GM12872 (cell line): ENCODE data around the gene AKAP7.

Experiments
- TF ChIP-seq, protein P1 (sequence below): IDR thresholded peaks from 3 replicates; pipeline ENCODE4 v1.5.1; 2011; ENCODE audit warnings: low read depth, mild to moderate bottlenecking, low read length, moderate library complexity; ENCODE audit not compliant: insufficient read depth

AKAP7 gene

DNA sequence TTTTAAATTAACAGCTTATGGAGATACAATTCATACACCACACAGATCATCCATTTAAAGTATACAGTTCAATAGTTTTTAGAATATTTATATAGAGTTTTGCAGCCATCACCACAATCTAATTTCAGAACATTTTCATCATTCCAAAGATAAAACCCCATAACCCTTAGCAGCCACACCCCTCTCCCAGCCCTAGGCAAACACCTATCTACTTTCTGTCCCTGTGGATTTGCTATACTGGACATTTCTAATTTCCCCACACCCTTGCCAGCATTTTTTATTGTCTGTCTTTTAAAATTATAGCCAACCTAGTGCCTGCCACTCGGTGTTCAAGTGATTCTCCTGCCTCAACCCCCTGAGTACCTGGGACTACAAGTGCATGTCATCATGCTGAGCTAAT, 23.0 kb upstream of the AKAP7 start:
- TF ChIP-seq, protein P1, sequence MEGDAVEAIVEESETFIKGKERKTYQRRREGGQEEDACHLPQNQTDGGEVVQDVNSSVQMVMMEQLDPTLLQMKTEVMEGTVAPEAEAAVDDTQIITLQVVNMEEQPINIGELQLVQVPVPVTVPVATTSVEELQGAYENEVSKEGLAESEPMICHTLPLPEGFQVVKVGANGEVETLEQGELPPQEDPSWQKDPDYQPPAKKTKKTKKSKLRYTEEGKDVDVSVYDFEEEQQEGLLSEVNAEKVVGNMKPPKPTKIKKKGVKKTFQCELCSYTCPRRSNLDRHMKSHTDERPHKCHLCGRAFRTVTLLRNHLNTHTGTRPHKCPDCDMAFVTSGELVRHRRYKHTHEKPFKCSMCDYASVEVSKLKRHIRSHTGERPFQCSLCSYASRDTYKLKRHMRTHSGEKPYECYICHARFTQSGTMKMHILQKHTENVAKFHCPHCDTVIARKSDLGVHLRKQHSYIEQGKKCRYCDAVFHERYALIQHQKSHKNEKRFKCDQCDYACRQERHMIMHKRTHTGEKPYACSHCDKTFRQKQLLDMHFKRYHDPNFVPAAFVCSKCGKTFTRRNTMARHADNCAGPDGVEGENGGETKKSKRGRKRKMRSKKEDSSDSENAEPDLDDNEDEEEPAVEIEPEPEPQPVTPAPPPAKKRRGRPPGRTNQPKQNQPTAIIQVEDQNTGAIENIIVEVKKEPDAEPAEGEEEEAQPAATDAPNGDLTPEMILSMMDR, result no peak

DNA sequence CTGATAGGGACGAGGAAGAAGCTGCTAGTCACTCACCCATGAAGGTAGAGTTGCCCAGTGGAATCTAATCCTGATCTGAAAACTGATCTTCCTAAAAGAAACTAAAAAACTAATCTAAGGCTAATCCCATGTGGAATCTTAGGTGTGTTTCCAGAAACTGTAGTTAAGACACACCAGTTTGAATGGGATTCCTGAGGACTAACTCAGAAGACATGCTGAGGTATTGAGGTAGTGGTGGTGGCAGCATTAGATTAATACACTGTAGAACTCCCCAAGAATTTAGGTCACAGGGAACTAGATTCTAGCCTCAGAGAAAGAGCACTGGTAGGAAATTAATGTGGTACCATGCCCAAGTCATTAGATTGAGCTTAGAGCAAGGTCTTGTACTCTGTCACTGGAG, 19.6 kb upstream of the AKAP7 start:
- TF ChIP-seq, protein P1, result no peak

DNA sequence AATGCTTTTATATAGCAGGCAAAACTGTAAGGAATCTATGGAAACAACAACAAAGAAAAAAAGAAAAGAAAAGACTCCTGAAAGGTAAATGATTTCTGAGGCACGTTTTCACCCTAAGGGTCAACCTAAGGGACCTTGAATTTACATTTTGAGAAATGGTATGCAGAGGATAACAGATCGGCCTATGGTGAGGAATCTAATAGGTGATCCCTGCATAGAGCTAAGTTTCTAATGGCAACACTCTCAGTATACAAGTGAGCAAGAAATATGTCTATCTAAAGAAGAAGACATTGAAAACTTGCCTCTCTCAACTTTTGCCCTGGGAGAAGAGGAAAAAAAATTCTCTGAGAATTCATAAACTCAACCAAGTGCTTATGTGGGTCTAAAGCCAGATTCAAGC, 18.9 kb upstream of the AKAP7 start:
- TF ChIP-seq, protein P1, result no peak

DNA sequence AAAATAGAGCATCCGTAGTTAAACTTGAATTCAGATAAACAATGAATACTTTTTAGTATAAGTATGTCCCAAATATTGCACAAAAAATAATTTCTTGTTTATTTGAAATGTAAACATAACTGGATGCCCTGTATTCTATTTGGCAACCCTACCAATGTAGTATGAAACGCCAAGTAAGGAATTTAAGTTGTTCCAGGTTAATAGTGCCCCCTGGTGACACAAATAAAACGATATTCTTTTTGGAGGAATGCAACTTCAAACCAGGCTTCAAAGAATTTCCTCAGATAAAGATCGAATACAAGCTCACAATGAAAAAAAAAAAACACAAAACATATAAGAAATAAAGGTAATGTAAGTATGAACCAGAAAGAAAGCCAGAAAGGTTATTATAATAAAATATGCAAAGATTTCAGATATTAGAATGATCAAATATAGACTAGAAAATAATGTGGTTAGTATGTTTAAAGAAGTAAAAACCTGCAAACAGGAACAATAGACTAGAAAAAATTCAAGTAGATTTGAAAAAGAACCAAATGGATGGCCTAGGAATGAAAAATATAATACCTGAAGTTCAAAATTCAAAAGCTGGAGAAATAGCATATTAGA, 18.4 kb upstream of the AKAP7 start:
- TF ChIP-seq, protein P1, result peak; percentile 12; the same call in 1 of the 3 replicates

DNA sequence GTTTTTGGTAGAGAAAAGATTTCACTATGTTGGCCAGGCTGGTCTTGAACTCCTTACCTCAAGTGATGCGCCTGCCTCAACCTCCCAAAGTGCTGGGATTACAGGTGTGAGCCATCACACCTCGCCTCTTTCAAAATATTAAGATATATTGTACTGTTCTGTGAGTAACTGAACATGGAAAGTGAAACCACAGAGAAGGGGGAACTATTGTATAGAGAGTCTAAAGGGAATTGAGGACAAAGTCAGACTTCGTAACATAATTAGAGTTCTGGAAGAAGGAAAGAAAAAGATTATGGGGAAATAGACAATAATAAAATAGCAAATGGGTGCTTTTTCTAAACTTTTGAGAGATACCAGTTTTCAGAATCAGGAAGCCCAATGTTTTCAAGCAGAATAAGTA, 17.4 kb upstream of the AKAP7 start:
- TF ChIP-seq, protein P1, result no peak

DNA sequence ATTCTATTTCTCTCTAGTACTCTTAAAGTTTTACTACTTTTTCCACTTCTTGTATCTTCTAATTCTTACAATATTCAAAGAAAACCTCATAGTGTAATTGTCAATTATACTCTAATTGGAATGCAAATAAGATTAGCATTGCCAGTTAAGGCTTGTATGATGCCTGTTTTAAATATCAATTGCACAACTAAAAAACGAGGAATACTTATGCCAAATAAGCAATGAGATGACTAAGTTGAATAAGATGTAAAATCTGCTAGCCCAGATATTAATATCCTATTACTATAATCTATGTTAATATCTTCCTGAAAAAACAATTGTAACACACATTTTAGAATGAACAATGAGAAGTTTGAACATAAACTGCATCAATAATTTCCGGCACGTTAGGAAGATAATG, 13.3 kb upstream of the AKAP7 start:
- TF ChIP-seq, protein P1, result no peak

DNA sequence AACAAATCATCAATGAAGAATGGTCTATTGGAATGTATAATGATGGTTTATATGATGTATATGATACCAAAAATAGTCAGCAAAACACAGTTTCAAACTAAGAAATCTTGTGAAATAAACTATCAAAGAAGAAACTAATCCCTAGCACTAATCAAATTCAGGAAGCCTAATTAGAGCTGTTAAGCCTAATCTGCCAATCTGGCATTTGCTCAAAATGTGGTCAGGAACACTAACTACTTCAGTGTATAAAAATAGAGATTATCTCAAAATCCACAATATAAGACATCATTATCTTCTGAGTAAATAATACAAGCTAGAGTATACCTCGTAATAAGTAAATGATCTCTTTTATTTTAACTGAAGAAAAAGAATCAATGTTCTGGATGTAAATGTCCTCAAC, 12.8 kb upstream of the AKAP7 start:
- TF ChIP-seq, protein P1, result no peak
